Fibroblast of lung (primary cell): ENCODE data around the gene LGR4. TPM values are rescaled to one million over a fixed set of nuclear protein-coding genes. Genes with fewer than 3 reads are reported as not detected.

Experiments
- DNase-seq, 2 donors: peaks; one replicate each; pipeline versions ENCODE4 v3.0.0 to v3.0.0-alpha.2; 2010; ENCODE audit warnings: low read depth in 2 of 2
- H2AFZ ChIP-seq: 2 replicates; pipeline ENCODE4 v1.5.1; 2012; ENCODE audit warnings: low read length, control low read depth, inconsistent platforms
- H3K27ac ChIP-seq: 2 replicates; pipeline ENCODE4 v1.5.1; 2011; ENCODE audit warnings: low read length, control low read depth; ENCODE audit not compliant: insufficient read depth
- H3K27me3 ChIP-seq: 2 replicates; pipeline ENCODE4 v1.5.1; 2011; ENCODE audit warnings: mild to moderate bottlenecking, low read length; ENCODE audit not compliant: control insufficient read depth, insufficient read depth
- H3K36me3 ChIP-seq: 2 replicates; pipeline ENCODE4 v1.5.1; 2011; ENCODE audit warnings: low read length; ENCODE audit not compliant: control insufficient read depth, insufficient read depth
- H3K4me1 ChIP-seq: 2 replicates; pipeline ENCODE4 v1.5.1; 2011; ENCODE audit warnings: low read length; ENCODE audit not compliant: control insufficient read depth, insufficient read depth; ENCODE audit errors: extremely low read depth
- H3K4me2 ChIP-seq: 2 replicates; pipeline ENCODE4 v1.5.1; 2011; ENCODE audit warnings: low read length, control low read depth; ENCODE audit not compliant: insufficient read depth; ENCODE audit errors: extremely low read depth
- H3K4me3 ChIP-seq, 4 experiments: fragments of 200-600 bp in 1 of 4; sonication (generic) in 1 of 4; replicated peaks in 1 of 4; 2 replicates each; pipeline ENCODE4 v1.5.1; 2011 to 2016; ENCODE audit warnings: low read length in 4 of 4, low read depth in 3 of 4, mild to moderate bottlenecking in 3 of 4, control low read depth in 2 of 4, inconsistent platforms in 1 of 4, mixed read lengths in 1 of 4; ENCODE audit not compliant: insufficient read depth in 1 of 4; ENCODE audit errors: control extremely low read depth in 1 of 4
- H3K79me2 ChIP-seq: 2 replicates; pipeline ENCODE4 v1.5.1; 2012; ENCODE audit warnings: mild to moderate bottlenecking, low read length, inconsistent platforms; ENCODE audit not compliant: control insufficient read depth, insufficient read depth
- H3K9ac ChIP-seq: 2 replicates; pipeline ENCODE4 v1.5.1; 2011; ENCODE audit warnings: mild to moderate bottlenecking, low read length, control low read depth; ENCODE audit not compliant: insufficient read depth
- H3K9me3 ChIP-seq: 2 replicates; pipeline ENCODE4 v1.5.1; 2012; ENCODE audit warnings: low read depth, low read length; ENCODE audit not compliant: control insufficient read depth, insufficient read depth
- H4K20me1 ChIP-seq: 2 replicates; pipeline ENCODE4 v1.5.1; 2011; ENCODE audit warnings: low read length; ENCODE audit not compliant: control insufficient read depth, insufficient read depth; ENCODE audit errors: extremely low read depth
- CTCF ChIP-seq, 2 donors: IDR thresholded peaks in 1 of 2; conservative IDR thresholded peaks in 1 of 2; 1 replicate in 1 of 2; 2 replicates in 1 of 2; pipeline ENCODE4 v1.5.1; 2011 to 2012; ENCODE audit warnings: low read length in 2 of 2, control low read depth in 1 of 2, inconsistent platforms in 1 of 2, low read depth in 1 of 2, mild to moderate bottlenecking in 1 of 2
- EZH2 ChIP-seq: IDR thresholded peaks from 2 replicates; pipeline ENCODE4 v1.5.1; 2012; ENCODE audit warnings: low read length, control low read depth, mild to moderate bottlenecking; ENCODE audit errors: missing control alignments
- polyA plus RNA-seq, 2 donors: library from polyadenylated mRNA; depleted of rRNA in 1 of 2; stranded (reverse) in 1 of 2; unstranded in 1 of 2; fragments of >200 nt; gene quantifications; 2 replicates each; pipeline ENCODE4 v1.2.1, GENCODE V29; 2011 to 2012; ENCODE audit warnings: missing spikeins in 1 of 2
- total RNA-seq: library from RNA; depleted of rRNA; stranded (reverse); fragments of >200 nt; gene quantifications from 2 replicates; pipeline ENCODE4 v1.2.1, GENCODE V29; 2014

Gene LGR4
- total and polyA plus RNA-seq, 2 donors (not counting 1 experiment from before 2014, with no cell fraction given): 6.4 to 8.8 TPM

GRCh38 chr11:27352781-27353180 is 119.8 kb downstream of the LGR4 start:
- no peaks in the 10 kb centered on the region for H3K27me3 ChIP-seq
- no peak overlapping the region for H3K4me3 ChIP-seq
- no peaks in the 10 kb centered on the region for H3K4me1 ChIP-seq
- H3K9ac ChIP-seq: no peak overlapping the region
- H3K4me2 ChIP-seq: no peak overlapping the region
- H2AFZ ChIP-seq: no peak overlapping the region
- no peak overlapping the region for H3K27ac ChIP-seq
- no peaks in the 10 kb centered on the region for H3K9me3 ChIP-seq
- DNase-seq: no peak
- H4K20me1 ChIP-seq: no peaks in the 10 kb centered on the region
- no peaks in the 10 kb centered on the region for H3K79me2 ChIP-seq
- no peaks in the 10 kb centered on the region for H3K36me3 ChIP-seq
- TF ChIP-seq EZH2 (no peak), CTCF (conservative IDR thresholded peaks at IDR 0.05 in 1 of 2, IDR thresholded peaks at IDR 0.05 in 1 of 2; ENCODE audit: low read depth in 1 of 2, low read length in 2 of 2) (no peak)

DNA sequence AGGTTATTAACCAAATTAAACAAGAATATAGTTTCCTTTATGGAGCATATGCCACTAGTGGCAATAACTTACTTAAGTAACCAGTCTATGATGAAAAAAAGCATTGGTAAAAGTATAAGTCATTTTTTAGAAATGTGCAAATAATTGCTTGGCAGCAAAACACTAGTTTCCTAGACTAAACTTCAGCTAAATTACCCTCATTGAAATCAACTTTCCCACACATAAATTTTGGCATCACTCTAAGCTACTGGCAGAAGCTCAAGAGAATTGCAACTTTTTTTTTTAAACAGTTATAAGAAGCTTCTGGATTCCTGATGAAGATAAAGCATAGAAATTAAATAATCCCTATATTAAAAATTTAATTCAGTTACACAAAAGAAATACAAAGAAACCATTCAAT is 122.1 kb downstream of the LGR4 start:
- Histone ChIP-seq H3K4me2 (no peak overlapping the region), H3K36me3 (no peaks in the 10 kb centered on the region), H3K27ac (no peak overlapping the region), H4K20me1 (no peaks in the 10 kb centered on the region), H3K4me3 (no peak overlapping the region), H3K4me1 (no peaks in the 10 kb centered on the region), H3K79me2 (no peaks in the 10 kb centered on the region), H2AFZ (no peak overlapping the region), H3K9ac (no peak overlapping the region), H3K9me3 (no peaks in the 10 kb centered on the region), H3K27me3 (no peaks in the 10 kb centered on the region)
- peak; percentile 63 to 79 for DNase-seq
- no peak for TF ChIP-seq EZH2
- TF ChIP-seq CTCF (conservative IDR thresholded peaks at IDR 0.05 in 1 of 2, IDR thresholded peaks at IDR 0.05 in 1 of 2; ENCODE audit: low read depth in 1 of 2, low read length in 2 of 2): no peak

DNA sequence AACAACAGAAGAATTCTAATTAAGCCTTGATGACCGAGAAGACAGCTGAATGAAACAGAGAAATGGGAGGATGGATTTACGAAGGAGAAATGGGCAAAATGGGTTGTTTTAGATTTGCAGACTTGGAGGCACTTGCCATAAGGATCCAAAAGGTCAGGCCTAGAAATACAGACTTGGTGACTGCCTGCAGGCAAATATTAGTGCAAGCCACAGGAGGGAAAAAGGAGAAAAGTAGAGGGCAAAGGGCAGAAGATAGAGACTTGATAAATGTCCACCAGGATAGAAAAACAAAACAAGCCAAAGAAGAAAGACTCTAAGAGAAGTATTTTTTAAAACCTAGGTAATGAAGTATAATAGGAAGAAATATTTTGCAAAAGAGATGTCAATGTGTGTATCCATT is 122.7 kb downstream of the LGR4 start:
- Histone ChIP-seq H3K27me3 (no peaks in the 10 kb centered on the region), H3K4me3 (no peak overlapping the region), H3K36me3 (no peaks in the 10 kb centered on the region), H3K4me2 (no peak overlapping the region), H3K4me1 (no peaks in the 10 kb centered on the region), H2AFZ (no peak overlapping the region), H4K20me1 (no peaks in the 10 kb centered on the region), H3K79me2 (no peaks in the 10 kb centered on the region), H3K27ac (no peak overlapping the region), H3K9ac (no peak overlapping the region), H3K9me3 (no peaks in the 10 kb centered on the region)
- TF ChIP-seq CTCF (conservative IDR thresholded peaks at IDR 0.05 in 1 of 2, IDR thresholded peaks at IDR 0.05 in 1 of 2; ENCODE audit: low read depth in 1 of 2, low read length in 2 of 2): no peak
- DNase-seq: no peak
